Uterus (tissue), 4 donors: Measurements from ENCODE around the gene LRIG1. TPM values are rescaled to one million over a fixed set of nuclear protein-coding genes. Genes with fewer than 3 reads are reported as not detected.

Experiments used
- DNase-seq, 2 donors: peaks; one replicate each; pipeline ENCODE4 v3.0.0-alpha.2; 2019 to 2020
- H3K27ac ChIP-seq, 2 donors: fragments of 200-600 bp; sonication (generic); 1 replicate in 1 of 2; 2 replicates in 1 of 2; pipeline ENCODE4 v1.5.1; 2016 to 2018
- H3K27me3 ChIP-seq, 2 donors: fragments of 200-600 bp; sonication (generic); one replicate each; pipeline ENCODE4 v1.5.1; 2018 to 2019; ENCODE audit warnings: control low read depth in 1 of 2
- H3K36me3 ChIP-seq, 2 donors: fragments of 200-600 bp; sonication (generic); one replicate each; pipeline ENCODE4 v1.5.1; 2019; ENCODE audit warnings: control low read depth in 1 of 2
- H3K4me1 ChIP-seq, 2 donors: fragments of 200-600 bp; sonication (generic); one replicate each; pipeline ENCODE4 v1.5.1; 2018 to 2019; ENCODE audit warnings: control low read depth in 1 of 2
- H3K4me3 ChIP-seq, 2 donors: fragments of 200-600 bp; sonication (generic); 1 replicate in 1 of 2; 2 replicates in 1 of 2; pipeline ENCODE4 v1.5.1; 2018 to 2019; ENCODE audit warnings: mild to moderate bottlenecking in 1 of 2
- H3K9me3 ChIP-seq, 2 donors: fragments of 200-600 bp; sonication (generic); one replicate each; pipeline ENCODE4 v1.5.1; 2019; ENCODE audit warnings: control low read depth in 1 of 2
- POLR2A ChIP-seq, 2 donors: fragments of 450-650 bp; IDR thresholded peaks; one replicate each; pipeline ENCODE4 v1.6.1; 2016; ENCODE audit warnings: antibody characterized with exemption in 2 of 2, mild to moderate bottlenecking in 1 of 2, moderate library complexity in 1 of 2
- intact Hi-C: fragments of 100-400 bp; cut with DNase I; formaldehyde crosslinking; loops from one replicate; pipeline ENCODE4 v1.15.1; 2023; ENCODE audit warnings: low total_unique reads
- total RNA-seq, 4 donors: library from RNA; depleted of rRNA in 3 of 4; stranded (reverse); fragments of >200 nt in 3 of 4; gene quantifications; one replicate each; pipeline versions ENCODE4 v1.1.0 to v1.2.4, GENCODE V29; 2014 to 2023
- TF ChIP-seq, protein P1 (sequence below), 4 experiments: fragments of 200-600 bp in 2 of 4; fragments of 450-650 bp in 2 of 4; sonication (generic) in 2 of 4; IDR thresholded peaks; one replicate each; pipeline ENCODE4 v1.5.1; 2016 to 2019; ENCODE audit warnings: antibody characterized with exemption in 4 of 4, mild to moderate bottlenecking in 2 of 4, moderate library complexity in 1 of 4
- donor health status: DM: yes; HTN: yes; CAD: no.

LRIG1 gene
- total RNA-seq, 4 donors from 2014 or later: 20.9 to 108 (median 69.6) TPM

DNA sequence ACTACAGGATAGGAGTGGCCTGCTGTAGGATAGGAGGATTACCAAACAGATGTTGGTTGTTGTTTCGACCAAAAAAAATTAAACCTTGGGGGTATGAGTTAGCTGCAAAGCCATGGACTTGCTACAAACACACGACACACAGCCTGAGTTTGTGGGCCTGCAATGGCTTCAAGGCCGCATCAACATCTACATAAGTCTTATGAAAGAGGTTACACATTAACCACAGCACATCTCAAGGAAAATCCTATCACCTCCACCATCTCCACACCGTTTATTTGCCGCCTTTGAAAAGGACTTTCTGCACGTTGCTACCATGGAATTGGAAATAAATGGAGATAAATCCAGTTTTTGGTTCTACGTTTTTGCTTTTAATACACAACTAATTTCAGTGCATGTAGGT is 23.0 kb downstream of the LRIG1 start:
- H3K4me1 ChIP-seq: peaks cover 16 to 23% of the 10 kb centered on the region in 2 donors
- H3K36me3 ChIP-seq: no peaks in the 10 kb centered on the region
- TF ChIP-seq POLR2A (IDR thresholded peaks at IDR 0.05): no peak
- TF ChIP-seq, protein P1, sequence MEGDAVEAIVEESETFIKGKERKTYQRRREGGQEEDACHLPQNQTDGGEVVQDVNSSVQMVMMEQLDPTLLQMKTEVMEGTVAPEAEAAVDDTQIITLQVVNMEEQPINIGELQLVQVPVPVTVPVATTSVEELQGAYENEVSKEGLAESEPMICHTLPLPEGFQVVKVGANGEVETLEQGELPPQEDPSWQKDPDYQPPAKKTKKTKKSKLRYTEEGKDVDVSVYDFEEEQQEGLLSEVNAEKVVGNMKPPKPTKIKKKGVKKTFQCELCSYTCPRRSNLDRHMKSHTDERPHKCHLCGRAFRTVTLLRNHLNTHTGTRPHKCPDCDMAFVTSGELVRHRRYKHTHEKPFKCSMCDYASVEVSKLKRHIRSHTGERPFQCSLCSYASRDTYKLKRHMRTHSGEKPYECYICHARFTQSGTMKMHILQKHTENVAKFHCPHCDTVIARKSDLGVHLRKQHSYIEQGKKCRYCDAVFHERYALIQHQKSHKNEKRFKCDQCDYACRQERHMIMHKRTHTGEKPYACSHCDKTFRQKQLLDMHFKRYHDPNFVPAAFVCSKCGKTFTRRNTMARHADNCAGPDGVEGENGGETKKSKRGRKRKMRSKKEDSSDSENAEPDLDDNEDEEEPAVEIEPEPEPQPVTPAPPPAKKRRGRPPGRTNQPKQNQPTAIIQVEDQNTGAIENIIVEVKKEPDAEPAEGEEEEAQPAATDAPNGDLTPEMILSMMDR (IDR thresholded peaks at IDR 0.05): no peak
- H3K27me3 ChIP-seq: no peaks in the 10 kb centered on the region
- DNase-seq: no peak
- intact Hi-C loops: no loop called here
- no peaks in the 10 kb centered on the region for H3K9me3 ChIP-seq
- no peak overlapping the region for H3K4me3 ChIP-seq
- H3K27ac ChIP-seq: no peak overlapping the region

DNA sequence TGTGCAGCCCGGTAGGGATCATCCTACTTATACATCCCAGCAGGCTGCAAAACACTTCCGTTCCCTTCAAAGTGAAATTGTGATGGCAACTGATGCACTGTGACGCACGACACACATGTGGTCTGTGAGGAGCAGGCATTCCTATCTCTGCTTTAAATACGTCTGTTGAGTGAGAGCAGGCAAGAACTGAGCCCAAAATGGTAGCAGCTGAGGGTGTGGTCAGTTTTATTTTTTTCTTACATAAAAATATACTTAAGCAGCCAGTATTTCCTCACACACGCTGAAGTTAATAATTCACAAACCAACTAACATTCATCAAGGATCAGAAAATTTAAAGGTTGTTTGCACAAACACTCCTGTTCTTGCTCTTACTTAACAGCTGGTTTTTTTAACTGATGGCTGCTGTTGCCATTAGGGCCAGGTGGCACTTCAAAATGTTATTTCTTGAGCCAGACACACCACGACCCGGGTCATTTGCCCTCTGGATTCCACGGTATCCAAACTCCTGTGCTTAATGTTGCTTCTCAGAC is 23.9 kb downstream of the LRIG1 start:
- H3K27ac ChIP-seq: peak overlapping the region; percentile 9 to 24
- intact Hi-C loops: no loop called here
- no peak for DNase-seq
- peaks cover 9 to 24% of the 10 kb centered on the region in 2 donors for H3K4me1 ChIP-seq
- no peaks in the 10 kb centered on the region for H3K9me3 ChIP-seq
- H3K27me3 ChIP-seq: no peaks in the 10 kb centered on the region
- no peak overlapping the region for H3K4me3 ChIP-seq
- TF ChIP-seq, protein P1 (IDR thresholded peaks at IDR 0.05): no peak
- no peaks in the 10 kb centered on the region for H3K36me3 ChIP-seq

DNA sequence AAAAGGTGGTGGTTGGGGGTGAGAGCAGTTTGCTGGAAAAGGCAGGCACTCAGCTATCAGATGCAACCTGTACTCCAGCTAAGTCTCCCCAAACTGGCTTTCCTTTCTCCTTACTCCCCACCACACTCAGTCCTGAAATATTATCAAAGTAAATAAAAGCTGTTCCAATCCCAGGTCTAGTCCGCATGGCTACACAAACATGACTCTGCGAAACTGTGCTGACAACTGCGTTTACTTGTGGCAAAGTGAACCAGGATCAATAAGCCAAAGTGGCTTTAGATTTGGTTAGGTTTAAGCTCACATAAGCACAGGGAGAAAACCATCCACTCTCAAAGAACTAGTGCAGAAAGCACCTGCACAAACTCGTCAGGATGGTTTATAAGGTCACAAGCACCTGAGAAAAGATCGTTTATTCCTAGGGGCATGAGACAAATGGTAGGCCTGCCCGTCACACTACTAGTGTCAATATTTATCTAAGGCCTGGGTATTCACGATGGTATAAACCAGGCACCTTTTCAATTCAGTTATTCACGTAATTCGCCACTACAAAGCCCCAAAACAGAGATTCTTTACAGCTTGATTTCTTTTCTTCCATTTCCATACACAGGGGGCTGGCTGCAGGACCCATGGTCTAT is 25.3 kb downstream of the LRIG1 start:
- no peak for DNase-seq
- intact Hi-C loops: no loop called here
- H3K9me3 ChIP-seq: no peaks in the 10 kb centered on the region
- H3K27me3 ChIP-seq: no peaks in the 10 kb centered on the region
- H3K27ac ChIP-seq: no peak overlapping the region
- H3K4me1 ChIP-seq: peaks cover 0 to 17% of the 10 kb centered on the region in 2 donors
- H3K36me3 ChIP-seq: no peaks in the 10 kb centered on the region
- H3K4me3 ChIP-seq: no peak overlapping the region
- TF ChIP-seq POLR2A (IDR thresholded peaks at IDR 0.05): no peak
- TF ChIP-seq, protein P1 (IDR thresholded peaks at IDR 0.05): no peak

DNA sequence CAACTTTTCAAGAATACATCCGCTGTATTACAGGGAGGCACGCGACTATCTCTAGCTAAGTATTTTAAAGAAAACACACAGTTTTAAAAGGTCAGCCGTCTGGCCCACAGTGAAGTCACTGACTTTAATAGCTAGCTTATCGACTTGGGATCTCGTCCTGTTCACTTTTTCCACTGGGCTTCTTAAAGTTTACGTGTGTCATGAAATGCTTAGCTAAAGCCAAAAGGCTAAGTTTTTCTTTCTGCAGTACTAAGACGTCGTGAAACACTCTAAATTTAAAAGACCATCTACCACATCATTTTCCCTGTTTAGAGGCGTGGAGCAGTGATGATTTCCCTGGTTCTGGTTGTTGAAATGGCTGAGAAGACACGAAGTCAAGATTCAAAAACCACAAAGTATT is 27.1 kb downstream of the LRIG1 start:
- H3K27me3 ChIP-seq: no peaks in the 10 kb centered on the region
- H3K4me3 ChIP-seq: no peak overlapping the region
- TF ChIP-seq POLR2A (IDR thresholded peaks at IDR 0.05): no peak
- TF ChIP-seq, protein P1 (IDR thresholded peaks at IDR 0.05): no peak
- no peaks in the 10 kb centered on the region for H3K36me3 ChIP-seq
- peak overlapping the region; percentile 29 to 63 for H3K27ac ChIP-seq
- H3K9me3 ChIP-seq: no peaks in the 10 kb centered on the region
- peaks cover 0 to 5% of the 10 kb centered on the region in 2 donors for H3K4me1 ChIP-seq
- intact Hi-C loops: no loop called here
- DNase-seq: no peak

DNA sequence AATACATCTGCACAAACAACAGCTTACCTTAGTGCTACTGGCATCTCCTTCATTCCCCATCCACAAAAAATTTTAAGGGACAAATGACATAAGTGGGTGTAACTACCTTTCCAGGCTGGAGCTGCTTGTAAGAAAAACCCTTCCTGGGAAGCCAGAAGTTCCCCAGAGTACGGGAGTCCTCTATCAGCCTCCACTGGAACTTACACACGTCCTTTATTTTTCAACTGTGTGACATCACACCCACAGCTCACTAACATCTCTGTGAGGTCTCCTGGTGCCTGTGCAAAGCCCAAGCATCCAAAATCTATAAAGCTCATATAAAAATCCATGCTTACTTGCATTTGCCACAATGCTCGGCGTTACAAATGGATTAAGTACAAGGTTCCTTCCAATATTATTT is 27.6 kb downstream of the LRIG1 start:
- intact Hi-C loops: no loop called here
- Histone ChIP-seq H3K9me3 (no peaks in the 10 kb centered on the region), H3K4me1 (peaks cover 0 to 5% of the 10 kb centered on the region in 2 donors), H3K27ac (peak overlapping the region; percentile 29 to 63), H3K4me3 (no peak overlapping the region), H3K36me3 (no peaks in the 10 kb centered on the region), H3K27me3 (no peaks in the 10 kb centered on the region)
- TF ChIP-seq POLR2A (IDR thresholded peaks at IDR 0.05): no peak
- TF ChIP-seq, protein P1 (IDR thresholded peaks at IDR 0.05): no peak
- no peak for DNase-seq
